Cardiac septum (tissue), 1 donor: ENCODE measurements around the gene PARVG. TPM values are rescaled to one million over a fixed set of nuclear protein-coding genes. Genes with fewer than 3 reads are reported as not detected.
"Not testable (repeated sequence)": the region's sequence is repeated elsewhere in the genome, so short reads cannot be mapped to it uniquely, and the experiment has no call there.

Experiments
- DNase-seq: peaks from one replicate; pipeline ENCODE4 v3.0.0-alpha.2; 2020; ENCODE audit warnings: low spot score
- intact Hi-C: fragments of 100-400 bp; cut with DNase I; formaldehyde crosslinking; loops from one replicate; pipeline ENCODE4 v1.14.0; 2022
- total RNA-seq: library from RNA; stranded (reverse); fragmentation: NEBNext Ultra II Directional; extraction: Animal tissue kit (Norgen Biotek cat#: 25700); gene quantifications from one replicate; pipeline ENCODE4 v1.2.1, GENCODE V29; 2021
- donor health status: DM: no; HTN: no; CAD: no.

PARVG gene
- total RNA-seq, 1 donor from 2014 or later: 2.1 TPM

- DNase-seq: no peak
- intact Hi-C loops: no loop called here
Measured at GRCh38 chr22:44224166-44224565, 43.4 kb downstream of the PARVG start.

GRCh38 chr22:44225091-44225689 is 44.5 kb downstream of the PARVG start:
- intact Hi-C loops: no loop called here
- no peak for DNase-seq

- DNase-seq: no peak
- intact Hi-C loops: no loop called here
Measured at GRCh38 chr22:44225812-44226211, 45.1 kb downstream of the PARVG start.

- intact Hi-C loops: no loop called here
- no peak for DNase-seq
Measured at GRCh38 chr22:44229331-44229730, 48.6 kb downstream of the PARVG start.

- intact Hi-C loops: no loop called here
- no peak for DNase-seq
Measured at GRCh38 chr22:44229809-44230208, 49.1 kb downstream of the PARVG start.

GRCh38 chr22:44231233-44231632 is 50.5 kb downstream of the PARVG start:
- intact Hi-C loops: no loop called here
- no peak for DNase-seq

- DNase-seq, intact Hi-C loops: not testable (repeated sequence)
Measured at GRCh38 chr22:44234372-44234771, 53.6 kb downstream of the PARVG start.

- no peak for DNase-seq
- intact Hi-C loops: no loop called here
Measured at GRCh38 chr22:44237290-44237689, 56.6 kb downstream of the PARVG start.

- intact Hi-C loops, DNase-seq: not testable (repeated sequence)
Measured at GRCh38 chr22:44241121-44241520, 60.4 kb downstream of the PARVG start.

- intact Hi-C loops: no loop called here
- DNase-seq: no peak
Measured at GRCh38 chr22:44242946-44243724, 62.4 kb downstream of the PARVG start.

GRCh38 chr22:44243761-44244160 is 63.0 kb downstream of the PARVG start:
- intact Hi-C loops: no loop called here

GRCh38 chr22:44244265-44244822 is 63.6 kb downstream of the PARVG start:
- intact Hi-C loops: no loop called here
- no peak for DNase-seq

More at GRCh38 chr22:44243761-44244160, 63.0 kb downstream of the PARVG start:
- DNase-seq: no peak

GRCh38 chr22:44245438-44245837 is 64.7 kb downstream of the PARVG start:
- DNase-seq: no peak
- intact Hi-C loops: no loop called here

- intact Hi-C loops: no loop called here
- DNase-seq: no peak
Measured at GRCh38 chr22:44245867-44246266, 65.1 kb downstream of the PARVG start.

- intact Hi-C loops: no loop called here
- DNase-seq: no peak
Measured at GRCh38 chr22:44246615-44247326, 66.0 kb downstream of the PARVG start.

GRCh38 chr22:44247346-44247745 is 66.6 kb downstream of the PARVG start:
- intact Hi-C loops: no loop called here
- no peak for DNase-seq

- intact Hi-C loops: no loop called here
- DNase-seq: no peak
Measured at GRCh38 chr22:44247923-44248892, 67.5 kb downstream of the PARVG start.

GRCh38 chr22:44248926-44249325 is 68.2 kb downstream of the PARVG start:
- intact Hi-C loops: no loop called here
- no peak for DNase-seq
